ENCODE data around the gene KIF26B.

Gene KIF26B

DNA sequence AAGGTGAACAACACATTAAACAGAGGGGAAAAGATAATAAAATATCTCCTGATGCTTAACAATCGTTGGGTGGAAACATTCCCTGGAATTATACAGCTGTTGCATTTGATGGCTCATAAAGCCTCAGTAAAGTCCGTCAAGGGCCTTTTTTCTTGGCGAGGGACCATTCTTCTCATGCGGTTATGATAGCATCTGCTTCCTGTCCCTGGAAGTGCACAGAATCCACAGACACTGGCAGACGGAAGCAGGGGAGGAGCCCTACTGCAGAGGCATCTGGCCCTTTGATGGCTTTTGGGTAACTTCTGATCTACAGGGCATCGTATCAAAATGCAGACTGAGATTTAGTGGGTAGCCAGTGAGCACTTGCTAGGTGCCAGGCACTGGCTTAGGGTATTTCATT is 286.9 kb downstream of the KIF26B start:
- Histone ChIP-seq H3F3A (ENCODE audit: insufficient read depth) (no peaks in the 10 kb centered on the region), H3K9me3 (ENCODE audit: insufficient read depth, low read length) (no peaks in the 10 kb centered on the region), H3K4me3 (ENCODE audit: insufficient read depth, low read length, poor library complexity, severe bottlenecking) (no peak overlapping the region), H3K9me2 (replicated peaks; ENCODE audit: insufficient read depth, low read length) (no peaks in the 10 kb centered on the region), H3K27ac (ENCODE audit: low read depth, low read length) (no peak overlapping the region), H3K9ac (ENCODE audit: low read length) (no peak overlapping the region), H3K27me3 (ENCODE audit: low read length) (no peaks in the 10 kb centered on the region; the same call in 1 of the 2 replicates), H3K4me2 (ENCODE audit: low read depth, low read length, poor library complexity, severe bottlenecking) (no peak overlapping the region), H3K36me3 (ENCODE audit: low read length) (no peaks in the 10 kb centered on the region), H3K79me2 (ENCODE audit: insufficient read depth, low read length) (no peaks in the 10 kb centered on the region), H2AFZ (ENCODE audit: low read depth, low read length, severe bottlenecking) (no peak overlapping the region), H4K20me1 (ENCODE audit: low read depth, low read length) (no peaks in the 10 kb centered on the region)
- no peak for TF ChIP-seq CTCF (IDR thresholded peaks at IDR 0.05; ENCODE audit: insufficient read depth, low read length, poor library complexity, severe bottlenecking)

- no peak for TF ChIP-seq EZH2phosphoT487 (conservative IDR thresholded peaks at IDR 0.05; ENCODE audit: low read length)
- no peak for TF ChIP-seq CTCF (IDR thresholded peaks at IDR 0.05; ENCODE audit: insufficient read depth, low read length, poor library complexity, severe bottlenecking)
- Histone ChIP-seq H3F3A (ENCODE audit: insufficient read depth) (no peaks in the 10 kb centered on the region), H3K4me3 (ENCODE audit: insufficient read depth, low read length, poor library complexity, severe bottlenecking) (no peak overlapping the region), H3K27me3 (ENCODE audit: low read length) (no peaks in the 10 kb centered on the region; the same call in 1 of the 2 replicates), H3K36me3 (ENCODE audit: low read length) (no peaks in the 10 kb centered on the region), H3K4me2 (ENCODE audit: low read depth, low read length, poor library complexity, severe bottlenecking) (no peak overlapping the region), H3K9ac (ENCODE audit: low read length) (no peak overlapping the region), H4K20me1 (ENCODE audit: low read depth, low read length) (no peaks in the 10 kb centered on the region), H3K9me2 (replicated peaks; ENCODE audit: insufficient read depth, low read length) (no peaks in the 10 kb centered on the region), H3K79me2 (ENCODE audit: insufficient read depth, low read length) (no peaks in the 10 kb centered on the region), H3K27ac (ENCODE audit: low read depth, low read length) (no peak overlapping the region), H2AFZ (ENCODE audit: low read depth, low read length, severe bottlenecking) (no peak overlapping the region), H3K9me3 (ENCODE audit: insufficient read depth, low read length) (no peaks in the 10 kb centered on the region)
These were observed 289.5 kb downstream of the KIF26B start for GRCh38 chr1:245444147-245444828.

DNA sequence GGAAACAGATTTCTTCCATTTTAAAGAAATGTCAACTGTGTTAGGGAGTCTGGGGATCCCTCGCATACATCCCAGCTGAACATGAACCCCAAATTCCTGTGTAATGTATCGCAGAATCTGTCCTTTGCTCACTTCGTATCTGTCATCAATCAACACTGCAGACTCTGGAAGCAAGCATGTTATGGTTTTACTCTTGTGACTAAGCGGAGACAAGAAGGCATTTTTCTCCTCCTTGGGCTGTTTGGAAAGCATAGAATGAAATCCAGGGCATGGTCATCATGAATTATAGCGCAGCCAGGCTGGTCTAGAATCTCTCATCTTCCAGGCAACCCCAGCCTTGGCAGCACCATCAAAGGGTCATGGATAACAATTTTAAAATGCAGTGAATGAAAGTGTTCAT is 290.2 kb downstream of the KIF26B start:
- H2AFZ ChIP-seq (ENCODE audit: low read depth, low read length, severe bottlenecking) = no peak overlapping the region
- H3K4me3 ChIP-seq (ENCODE audit: insufficient read depth, low read length, poor library complexity, severe bottlenecking) = no peak overlapping the region
- no peaks in the 10 kb centered on the region for H3K79me2 ChIP-seq (ENCODE audit: insufficient read depth, low read length)
- no peaks in the 10 kb centered on the region for H3K9me3 ChIP-seq (ENCODE audit: insufficient read depth, low read length)
- no peak overlapping the region for H3K9ac ChIP-seq (ENCODE audit: low read length)
- no peaks in the 10 kb centered on the region for H3K9me2 ChIP-seq (replicated peaks; ENCODE audit: insufficient read depth, low read length)
- H3K36me3 ChIP-seq (ENCODE audit: low read length) = no peaks in the 10 kb centered on the region
- no peaks in the 10 kb centered on the region for H4K20me1 ChIP-seq (ENCODE audit: low read depth, low read length)
- no peaks in the 10 kb centered on the region; the same call in 1 of the 2 replicates for H3K27me3 ChIP-seq (ENCODE audit: low read length)
- no peak for TF ChIP-seq EZH2phosphoT487 (conservative IDR thresholded peaks at IDR 0.05; ENCODE audit: low read length)
- no peak for TF ChIP-seq CTCF (IDR thresholded peaks at IDR 0.05; ENCODE audit: insufficient read depth, low read length, poor library complexity, severe bottlenecking)
- no peak overlapping the region for H3K27ac ChIP-seq (ENCODE audit: low read depth, low read length)
- no peak overlapping the region for H3K4me2 ChIP-seq (ENCODE audit: low read depth, low read length, poor library complexity, severe bottlenecking)
- H3F3A ChIP-seq (ENCODE audit: insufficient read depth) = no peaks in the 10 kb centered on the region

Measured in SU-DHL-6 (cell line).